Small intestine (tissue), 7 donors: Measurements from ENCODE around the gene CADPS. TPM values are rescaled to one million over a fixed set of nuclear protein-coding genes. Genes with fewer than 3 reads are reported as not detected.
A peak's percentile ranks its signal among the peaks of the same experiment; 100 is the strongest.

Source experiments
- DNase-seq, 2 donors: peaks; one replicate each; pipeline versions ENCODE4 v3.0.0 to v3.0.0-alpha.2; 2013
- FAIRE-seq: peaks from 2 replicates; lab custom pipeline; 2012; peaks lifted over from hg19 to GRCh38; lab: Jason Lieb, UNC
- H3K27ac ChIP-seq, 3 donors: one replicate each; pipeline ENCODE4 v1.5.1; 2013; ENCODE audit warnings: low read length in 2 of 3, mild to moderate bottlenecking in 2 of 3, control low read depth in 1 of 3, inconsistent platforms in 1 of 3, low read depth in 1 of 3, moderate library complexity in 1 of 3
- H3K27me3 ChIP-seq, 3 donors: one replicate each; pipeline ENCODE4 v1.6.1; 2013; ENCODE audit warnings: low read length in 3 of 3, inconsistent platforms in 1 of 3; ENCODE audit not compliant: control insufficient read depth in 3 of 3, insufficient read depth in 3 of 3
- H3K36me3 ChIP-seq, 3 donors: one replicate each; pipeline ENCODE4 v1.6.1; 2013; ENCODE audit warnings: low read length in 3 of 3, inconsistent platforms in 1 of 3, low read depth in 1 of 3, mild to moderate bottlenecking in 1 of 3, moderate library complexity in 1 of 3; ENCODE audit not compliant: control insufficient read depth in 3 of 3, insufficient read depth in 2 of 3
- H3K4me1 ChIP-seq, 3 donors: one replicate each; pipeline ENCODE4 v1.6.1; 2013; ENCODE audit warnings: low read length in 2 of 3, inconsistent platforms in 1 of 3, low read depth in 1 of 3, mild to moderate bottlenecking in 1 of 3, moderate library complexity in 1 of 3; ENCODE audit not compliant: control insufficient read depth in 3 of 3, insufficient read depth in 2 of 3
- H3K4me3 ChIP-seq, 3 donors: one replicate each; pipeline ENCODE4 v1.5.1; 2013; ENCODE audit warnings: low read length in 3 of 3, control low read depth in 1 of 3, inconsistent platforms in 1 of 3, low read depth in 1 of 3, mild to moderate bottlenecking in 1 of 3, moderate library complexity in 1 of 3
- H3K9me3 ChIP-seq, 2 donors: one replicate each; pipeline ENCODE4 v1.6.1; 2013; ENCODE audit warnings: low read depth in 1 of 2, low read length in 1 of 2; ENCODE audit not compliant: control insufficient read depth in 2 of 2, insufficient read depth in 1 of 2
- WGBS, 3 donors: extraction: QIAGEN DNeasy Blood & Tissue Kit; methylation state at CpG; one replicate each; pipeline ENCODE4 v1.1.7; 2013; 5-methylcytosine and 5-hydroxymethylcytosine counted together
- polyA plus RNA-seq, 4 donors: library from polyadenylated mRNA; stranded (reverse) in 3 of 4; unstranded in 1 of 4; fragments of 200-250 nt in 3 of 4; fragments of 120-200 nt in 1 of 4; gene quantifications; one replicate each; pipeline versions ENCODE4 v1.2.1 to v1.2.3, GENCODE V29; 2013
- donor health status: healthy with polysubstance abuse.
- donor health status: control.
- donor health status: control.
- donor health status: Bipolar disorder and iron deficiency.
- donor health status: healthy.

The CADPS gene
- polyA plus RNA-seq, 4 donors = 1.9 to 9.3 (median 6.0) TPM

DNA sequence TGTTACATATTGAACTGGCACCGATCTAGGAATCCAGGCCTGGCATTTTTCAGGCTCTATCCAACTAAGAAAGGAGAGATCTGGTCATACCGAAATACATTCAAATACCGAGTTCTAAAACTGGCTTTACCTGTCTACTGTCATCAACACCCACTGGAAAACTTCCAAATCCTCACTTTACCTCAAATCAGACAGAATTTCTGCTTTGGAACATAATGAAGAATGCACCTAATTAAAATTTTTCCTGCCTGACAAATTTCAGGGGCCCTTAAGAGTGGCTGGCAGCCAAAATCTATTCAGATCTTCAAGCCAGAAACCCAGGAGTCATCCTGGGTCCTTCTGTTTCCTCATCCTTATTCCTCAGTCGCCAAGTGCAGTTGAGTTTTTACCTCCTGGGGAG lies 303.3 kb downstream of the CADPS start:
- no peaks in the 10 kb centered on the region for H3K9me3 ChIP-seq
- H3K36me3 ChIP-seq = no peaks in the 10 kb centered on the region
- H3K27me3 ChIP-seq = no peaks in the 10 kb centered on the region
- FAIRE-seq (no peak), DNase-seq (no peak)
- WGBS, 3 donors = 89 to 93% (median 92%) methylated on average over 4 of the region's 4 CpGs
- no peaks in the 10 kb centered on the region for H3K4me1 ChIP-seq
- H3K4me3 ChIP-seq = no peak overlapping the region
- H3K27ac ChIP-seq = no peak overlapping the region

DNA sequence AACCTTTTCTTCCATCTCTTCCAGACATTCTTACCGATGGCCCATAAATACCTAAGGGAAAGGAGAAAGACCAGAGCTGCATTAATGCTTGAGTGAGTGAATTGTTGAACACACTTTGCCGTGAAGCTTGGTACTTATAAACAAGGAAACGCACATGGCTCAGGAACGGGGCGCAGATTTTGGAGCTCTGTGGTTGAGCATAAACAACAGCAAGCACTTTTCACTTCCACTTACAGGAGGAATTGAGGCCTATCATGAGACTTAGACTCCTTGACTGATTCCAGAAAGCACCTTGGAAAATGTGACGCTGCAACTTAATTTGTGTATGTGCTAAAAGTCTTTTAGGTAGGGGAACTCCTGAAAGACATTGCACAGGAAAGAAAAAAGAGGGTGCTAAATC lies 304.3 kb downstream of the CADPS start:
- no peaks in the 10 kb centered on the region for H3K9me3 ChIP-seq
- no peaks in the 10 kb centered on the region for H3K4me1 ChIP-seq
- H3K36me3 ChIP-seq = no peaks in the 10 kb centered on the region
- no peak overlapping the region for H3K27ac ChIP-seq
- WGBS, 3 donors = 49 to 74% (median 69%) methylated on average over 6 of the region's 6 CpGs
- H3K27me3 ChIP-seq = no peaks in the 10 kb centered on the region
- H3K4me3 ChIP-seq = no peak overlapping the region
- DNase-seq (no peak), FAIRE-seq (no peak)

DNA sequence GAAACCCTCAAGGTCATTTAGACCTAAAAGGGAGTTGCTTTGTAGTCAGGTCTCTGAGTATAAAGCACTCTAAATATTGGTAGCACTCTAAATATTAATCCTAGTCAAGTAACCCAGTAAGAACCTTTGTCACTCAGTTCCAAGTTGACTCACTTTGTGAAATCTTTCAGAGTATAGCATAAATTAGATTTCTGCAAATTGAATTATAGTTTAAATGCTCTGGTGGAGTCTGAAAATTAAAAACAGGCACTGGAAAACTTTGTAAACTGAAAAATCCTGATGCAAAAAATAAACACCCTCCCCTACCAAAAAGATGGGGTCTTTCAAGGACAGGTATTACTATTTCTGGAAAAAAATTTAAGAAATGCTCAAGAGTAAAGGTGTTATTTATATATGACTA lies 305.6 kb downstream of the CADPS start:
- DNase-seq = no peak
- Histone ChIP-seq H3K27me3 (no peaks in the 10 kb centered on the region), H3K27ac (no peak overlapping the region), H3K9me3 (no peaks in the 10 kb centered on the region), H3K4me3 (no peak overlapping the region), H3K36me3 (no peaks in the 10 kb centered on the region), H3K4me1 (no peaks in the 10 kb centered on the region)
- no peak for FAIRE-seq

DNA sequence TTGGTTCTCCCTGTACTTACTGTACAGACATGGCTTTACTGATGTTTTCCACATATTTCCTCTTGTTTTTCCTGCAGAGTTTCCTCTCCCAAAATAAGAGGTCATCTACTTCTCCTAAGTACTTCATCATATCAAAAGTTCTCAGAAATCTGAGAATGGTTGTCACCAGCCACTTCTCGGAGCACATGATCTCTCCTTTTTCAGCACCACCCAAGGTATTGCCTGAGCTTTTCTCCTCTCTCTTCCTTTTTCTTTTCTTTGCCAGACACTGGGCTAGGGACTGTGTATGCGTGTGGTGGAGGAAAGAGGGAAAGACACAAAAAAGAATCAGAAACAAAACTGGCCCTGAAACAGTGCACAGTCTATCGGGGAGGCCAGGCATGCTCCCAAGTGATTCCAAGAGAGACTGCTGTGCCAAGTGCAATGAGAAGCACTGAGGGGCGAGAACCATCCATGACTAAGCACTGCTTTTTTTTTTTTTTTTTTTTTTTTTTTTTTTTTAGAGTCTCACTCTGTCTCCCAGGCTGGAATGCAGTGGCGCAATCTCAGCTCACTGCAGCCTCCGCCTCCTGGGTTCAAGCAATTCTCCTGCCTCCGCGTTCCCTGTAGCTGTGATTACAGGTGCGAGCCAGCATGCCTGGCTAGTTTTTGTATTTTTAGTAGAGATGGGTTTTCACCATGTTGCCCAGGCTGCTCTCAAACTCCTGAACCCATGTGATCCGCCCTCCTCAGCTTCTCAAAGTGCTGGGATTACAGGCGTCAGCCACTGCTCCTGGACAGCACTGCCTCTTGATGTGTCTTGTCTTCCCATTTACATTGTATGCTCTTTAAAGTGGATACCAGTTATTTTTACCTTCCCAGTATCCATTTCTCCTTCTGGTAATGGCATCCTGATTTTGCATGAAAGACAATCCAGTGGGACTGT lies 307.9 kb downstream of the CADPS start:
- FAIRE-seq = no peak
- Histone ChIP-seq H3K27ac (no peak overlapping the region), H3K9me3 (no peaks in the 10 kb centered on the region), H3K4me3 (no peak overlapping the region), H3K27me3 (no peaks in the 10 kb centered on the region), H3K4me1 (no peaks in the 10 kb centered on the region), H3K36me3 (no peaks in the 10 kb centered on the region)
- 66 to 82% (median 69%) methylated on average over 11 of the region's 11 CpGs for WGBS, 3 donors
- no peak for DNase-seq

DNA sequence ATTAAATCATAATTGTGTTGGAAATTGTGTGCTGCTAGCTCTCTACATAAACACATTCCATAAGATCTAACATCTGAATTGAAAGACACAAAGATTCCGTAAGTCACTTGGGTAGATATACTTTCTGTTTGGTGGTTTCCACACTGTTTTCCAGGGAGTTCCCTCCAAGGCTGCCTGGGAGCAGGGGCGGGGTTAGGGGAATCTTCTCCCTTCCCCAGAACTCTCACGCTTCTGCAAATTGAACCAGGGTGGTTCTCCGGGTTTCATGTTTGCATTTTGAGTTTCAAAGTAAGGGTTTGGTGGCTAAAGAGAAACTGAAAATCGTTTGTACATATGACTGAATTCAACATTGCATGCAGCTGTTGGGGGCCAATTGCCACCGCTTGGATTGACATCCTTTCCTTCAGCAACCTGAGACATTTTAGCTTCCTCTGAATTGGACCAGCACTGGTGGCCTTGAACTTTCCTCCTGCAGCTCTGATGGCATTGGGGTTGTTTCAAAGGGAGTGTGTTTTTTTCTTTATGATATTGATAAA lies 309.1 kb downstream of the CADPS start:
- Histone ChIP-seq H3K4me3 (no peak overlapping the region), H3K4me1 (no peaks in the 10 kb centered on the region), H3K27ac (no peak overlapping the region), H3K27me3 (no peaks in the 10 kb centered on the region), H3K36me3 (no peaks in the 10 kb centered on the region), H3K9me3 (no peaks in the 10 kb centered on the region)
- FAIRE-seq = no peak
- DNase-seq = no peak
- WGBS, 3 donors = 58 to 76% (median 70%) methylated on average over 6 of the region's 6 CpGs

DNA sequence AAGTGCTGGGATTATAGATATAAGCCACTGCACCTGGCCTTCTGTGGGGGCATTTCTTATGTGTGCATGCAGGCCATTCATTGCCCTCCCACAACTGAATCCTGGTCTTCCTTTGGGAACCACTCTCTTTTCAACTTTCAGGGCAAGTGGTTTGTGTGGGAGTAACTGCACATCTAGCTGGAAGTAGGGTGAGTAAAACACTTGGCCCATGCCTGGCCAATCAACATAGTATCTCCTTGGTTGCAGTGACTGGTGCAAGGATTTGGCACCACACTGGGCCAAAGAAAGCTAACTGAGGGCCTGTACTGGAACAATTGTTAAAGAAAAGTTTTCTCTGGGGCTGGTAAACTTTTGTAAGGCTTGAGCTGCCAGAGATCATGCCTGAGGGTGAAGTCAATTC lies 312.6 kb downstream of the CADPS start:
- no peak for FAIRE-seq
- no peaks in the 10 kb centered on the region for H3K4me1 ChIP-seq
- H3K36me3 ChIP-seq = no peaks in the 10 kb centered on the region
- H3K27ac ChIP-seq = no peak overlapping the region
- no peak for DNase-seq
- H3K27me3 ChIP-seq = no peaks in the 10 kb centered on the region
- no peaks in the 10 kb centered on the region for H3K9me3 ChIP-seq
- no peak overlapping the region for H3K4me3 ChIP-seq

DNA sequence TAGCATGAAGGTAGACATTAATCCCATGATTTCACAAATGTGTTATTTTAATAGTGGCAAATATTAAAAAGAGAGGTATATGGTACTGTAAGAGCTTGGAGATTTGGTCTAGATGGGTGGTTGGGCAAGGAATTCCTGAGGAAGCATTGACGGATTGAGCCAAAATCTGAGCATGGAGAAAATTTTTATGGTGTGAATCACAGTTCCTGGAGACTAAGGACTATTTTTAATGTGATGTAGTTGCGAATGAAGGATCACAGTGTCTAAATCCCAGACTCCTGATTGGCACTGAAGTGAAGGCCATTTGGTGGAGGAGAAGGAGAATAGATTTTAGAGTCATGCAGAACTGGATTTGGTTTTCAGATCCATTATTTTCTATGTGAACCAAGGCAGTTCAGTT lies 313.2 kb downstream of the CADPS start:
- Histone ChIP-seq H3K27me3 (no peaks in the 10 kb centered on the region), H3K9me3 (no peaks in the 10 kb centered on the region), H3K4me3 (no peak overlapping the region), H3K4me1 (no peaks in the 10 kb centered on the region), H3K27ac (no peak overlapping the region), H3K36me3 (no peaks in the 10 kb centered on the region)
- WGBS, 3 donors = 65 to 81% (median 75%) methylated on average over 2 of the region's 2 CpGs
- no peak for DNase-seq
- FAIRE-seq = no peak

DNA sequence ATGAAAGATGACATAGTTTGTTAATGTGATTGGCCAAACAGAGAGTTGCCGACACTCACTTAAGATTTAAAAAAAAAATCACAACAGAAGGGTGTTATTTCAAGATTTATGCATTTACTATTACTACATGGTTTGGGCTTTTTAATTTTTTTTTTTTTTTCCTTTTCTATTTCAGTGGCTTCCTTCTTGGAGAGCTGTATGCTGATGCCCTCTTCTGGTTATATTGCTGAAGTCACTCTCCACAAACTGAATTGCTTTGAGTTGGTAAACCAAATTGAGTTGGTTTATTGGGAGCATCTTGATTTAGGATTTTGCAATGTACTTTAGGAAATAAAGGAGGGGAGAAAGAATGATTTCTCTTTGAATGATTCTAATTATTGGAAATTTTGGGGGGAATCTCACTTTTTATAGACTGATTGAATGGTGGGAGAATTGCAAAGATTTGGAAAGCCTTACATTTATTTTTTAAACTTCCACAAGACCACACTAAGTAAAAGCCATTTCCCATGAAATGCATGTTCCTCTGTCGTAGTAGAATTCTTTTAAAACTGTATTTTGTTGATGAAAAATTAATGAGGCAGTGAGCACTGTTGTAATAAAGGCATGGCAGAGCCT lies 315.3 kb downstream of the CADPS start:
- no peak for FAIRE-seq
- Histone ChIP-seq H3K36me3 (no peaks in the 10 kb centered on the region), H3K27ac (no peak overlapping the region), H3K4me1 (no peaks in the 10 kb centered on the region), H3K27me3 (no peaks in the 10 kb centered on the region), H3K4me3 (no peak overlapping the region), H3K9me3 (no peaks in the 10 kb centered on the region)
- WGBS, 3 donors = 32 to 50% (median 34%) methylated on average over 2 of the region's 2 CpGs
- DNase-seq = peak; percentile 4 to 7
